Epithelial cell of proximal tubule (primary cell): ENCODE results near the gene NDUFA11. TPM values are rescaled to one million over a fixed set of nuclear protein-coding genes. Genes with fewer than 3 reads are reported as not detected.

Experiments used
- DNase-seq: peaks from one replicate; pipeline ENCODE4 v3.0.0-alpha.2; 2011; ENCODE audit warnings: low read depth
- H3K4me3 ChIP-seq: 2 replicates; pipeline ENCODE4 v1.5.1; 2011; ENCODE audit warnings: low read depth, mild to moderate bottlenecking, low read length
- total RNA-seq: library from RNA; depleted of rRNA; stranded (reverse); fragments of >200 nt; gene quantifications from 2 replicates; pipeline ENCODE4 v1.2.3, GENCODE V29; 2015
- TF ChIP-seq, protein P1 (sequence below): conservative IDR thresholded peaks from 2 replicates; pipeline ENCODE4 v1.5.1; 2012; ENCODE audit warnings: low read depth, mild to moderate bottlenecking, low read length

NDUFA11 gene
- total RNA-seq, 1 donor from 2014 or later = 246 TPM

- TF ChIP-seq, protein P1, sequence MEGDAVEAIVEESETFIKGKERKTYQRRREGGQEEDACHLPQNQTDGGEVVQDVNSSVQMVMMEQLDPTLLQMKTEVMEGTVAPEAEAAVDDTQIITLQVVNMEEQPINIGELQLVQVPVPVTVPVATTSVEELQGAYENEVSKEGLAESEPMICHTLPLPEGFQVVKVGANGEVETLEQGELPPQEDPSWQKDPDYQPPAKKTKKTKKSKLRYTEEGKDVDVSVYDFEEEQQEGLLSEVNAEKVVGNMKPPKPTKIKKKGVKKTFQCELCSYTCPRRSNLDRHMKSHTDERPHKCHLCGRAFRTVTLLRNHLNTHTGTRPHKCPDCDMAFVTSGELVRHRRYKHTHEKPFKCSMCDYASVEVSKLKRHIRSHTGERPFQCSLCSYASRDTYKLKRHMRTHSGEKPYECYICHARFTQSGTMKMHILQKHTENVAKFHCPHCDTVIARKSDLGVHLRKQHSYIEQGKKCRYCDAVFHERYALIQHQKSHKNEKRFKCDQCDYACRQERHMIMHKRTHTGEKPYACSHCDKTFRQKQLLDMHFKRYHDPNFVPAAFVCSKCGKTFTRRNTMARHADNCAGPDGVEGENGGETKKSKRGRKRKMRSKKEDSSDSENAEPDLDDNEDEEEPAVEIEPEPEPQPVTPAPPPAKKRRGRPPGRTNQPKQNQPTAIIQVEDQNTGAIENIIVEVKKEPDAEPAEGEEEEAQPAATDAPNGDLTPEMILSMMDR = no peak
- no peak for DNase-seq
- no peak overlapping the region for H3K4me3 ChIP-seq
These were observed 45.4 kb upstream of the NDUFA11 start for GRCh38 chr19:5948752-5949564.

- DNase-seq = no peak
- no peak overlapping the region for H3K4me3 ChIP-seq
- TF ChIP-seq, protein P1 = no peak
These were observed 43.8 kb upstream of the NDUFA11 start for GRCh38 chr19:5947435-5947834.

GRCh38 chr19:5943623-5944022, 40.0 kb upstream of the NDUFA11 start:
- no peak overlapping the region for H3K4me3 ChIP-seq
- TF ChIP-seq, protein P1 = no peak
- DNase-seq = no peak

- DNase-seq = no peak
- TF ChIP-seq, protein P1 = no peak
- no peak overlapping the region for H3K4me3 ChIP-seq
These were observed 39.5 kb upstream of the NDUFA11 start for GRCh38 chr19:5943045-5943444.

GRCh38 chr19:5941673-5942072, 38.1 kb upstream of the NDUFA11 start:
- TF ChIP-seq, protein P1 = no peak
- no peak overlapping the region for H3K4me3 ChIP-seq
- DNase-seq = no peak

DNA sequence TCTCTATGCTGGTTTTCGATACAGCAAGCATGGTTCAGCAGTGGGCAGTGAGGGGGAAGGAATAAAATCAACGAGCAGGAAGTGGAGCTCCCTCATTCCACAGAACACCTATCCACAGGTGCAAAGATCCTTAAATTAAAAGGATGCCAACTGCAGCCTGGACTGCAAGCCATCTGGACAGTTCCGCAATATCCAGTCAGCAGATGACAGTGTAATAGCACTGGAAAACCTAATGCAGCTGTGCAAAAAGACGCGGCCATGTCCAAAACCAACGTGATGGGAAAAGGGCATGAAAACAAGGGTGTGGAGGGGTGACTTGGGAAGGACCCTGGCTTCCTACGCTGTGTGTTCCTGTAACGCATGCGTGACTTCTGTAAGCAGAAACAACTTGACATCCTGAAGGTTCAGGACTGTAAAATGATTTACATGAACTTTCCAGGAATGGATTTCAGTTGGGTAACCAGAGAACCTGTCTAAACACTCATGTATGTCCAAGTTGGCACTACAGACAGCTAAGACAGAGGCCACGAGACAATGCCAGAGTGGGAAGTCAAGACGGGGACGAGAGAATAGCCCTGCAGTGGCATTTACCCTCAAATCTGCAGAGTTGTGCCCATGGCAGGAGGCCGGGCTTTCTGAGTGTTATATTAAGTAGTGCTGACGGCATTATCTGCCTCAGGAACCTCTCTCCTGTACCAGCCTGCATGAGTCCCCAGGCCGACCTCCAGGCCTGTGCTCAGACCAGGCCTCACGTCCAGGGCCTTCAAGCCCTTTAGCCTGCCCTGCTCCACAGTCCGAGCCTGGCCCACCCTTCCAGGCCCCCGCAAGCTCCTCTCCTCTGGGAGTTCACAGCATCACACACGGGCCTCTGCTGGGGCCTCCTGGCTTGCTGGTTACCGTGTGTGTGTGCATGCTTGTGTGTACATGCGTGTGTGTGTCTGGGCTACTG, 36.9 kb upstream of the NDUFA11 start:
- TF ChIP-seq, protein P1 = no peak
- DNase-seq = no peak

More for the DNA sequence above, 36.9 kb upstream of the NDUFA11 start:
- H3K4me3 ChIP-seq = no peak overlapping the region
